Measurements from ENCODE around the gene TRMT11.

TRMT11 gene

GRCh38 chr6:125986301-125987025, at the start of gene TRMT11 (continued):
- TF ChIP-seq ZNF18 (tag by site-specific recombination; IDR thresholded peaks at IDR 0.05) (no peak), ZEB2 (tag by site-specific recombination; IDR thresholded peaks at IDR 0.05) (peak; percentile 69; the same call in 1 of the 2 replicates), ZSCAN5A (tag by site-specific recombination; IDR thresholded peaks at IDR 0.05) (no peak), ZNF138 (tag by site-specific recombination; IDR thresholded peaks at IDR 0.05; ENCODE audit: borderline replicate concordance) (no peak), ZNF157 (tag by site-specific recombination; IDR thresholded peaks at IDR 0.05) (no peak), MZF1 (tag by site-specific recombination; IDR thresholded peaks at IDR 0.05; ENCODE audit: borderline replicate concordance) (0 out of 2 replicates have a peak, but pooled peaks have one; percentile 34), ZSCAN18 (tag by site-specific recombination; IDR thresholded peaks at IDR 0.05) (no peak), ZNF658 (tag by site-specific recombination; IDR thresholded peaks at IDR 0.05) (no peak), ZNF416 (tag by site-specific recombination; IDR thresholded peaks at IDR 0.05) (no peak), SP2 (tag by site-specific recombination; IDR thresholded peaks at IDR 0.05) (peak; percentile 87), ZNF366 (tag by site-specific recombination; conservative IDR thresholded peaks at IDR 0.05) (no peak), ZNF623 (tag by site-specific recombination; IDR thresholded peaks at IDR 0.05) (no peak), ZFP37 (tag by site-specific recombination; IDR thresholded peaks at IDR 0.05) (peak; percentile 77; the same call in 1 of the 2 replicates), MYNN (tag by site-specific recombination; IDR thresholded peaks at IDR 0.05; ENCODE audit: borderline replicate concordance) (no peak; the same call in 1 of the 2 replicates), ZXDB (tag by site-specific recombination; IDR thresholded peaks at IDR 0.05) (peak; percentile 91), SP7 (tag by site-specific recombination; IDR thresholded peaks at IDR 0.05) (peak; percentile 69; the same call in 1 of the 2 replicates), ZNF350 (tag by site-specific recombination; IDR thresholded peaks at IDR 0.05) (no peak)
- TF ChIP-seq, protein P1, sequence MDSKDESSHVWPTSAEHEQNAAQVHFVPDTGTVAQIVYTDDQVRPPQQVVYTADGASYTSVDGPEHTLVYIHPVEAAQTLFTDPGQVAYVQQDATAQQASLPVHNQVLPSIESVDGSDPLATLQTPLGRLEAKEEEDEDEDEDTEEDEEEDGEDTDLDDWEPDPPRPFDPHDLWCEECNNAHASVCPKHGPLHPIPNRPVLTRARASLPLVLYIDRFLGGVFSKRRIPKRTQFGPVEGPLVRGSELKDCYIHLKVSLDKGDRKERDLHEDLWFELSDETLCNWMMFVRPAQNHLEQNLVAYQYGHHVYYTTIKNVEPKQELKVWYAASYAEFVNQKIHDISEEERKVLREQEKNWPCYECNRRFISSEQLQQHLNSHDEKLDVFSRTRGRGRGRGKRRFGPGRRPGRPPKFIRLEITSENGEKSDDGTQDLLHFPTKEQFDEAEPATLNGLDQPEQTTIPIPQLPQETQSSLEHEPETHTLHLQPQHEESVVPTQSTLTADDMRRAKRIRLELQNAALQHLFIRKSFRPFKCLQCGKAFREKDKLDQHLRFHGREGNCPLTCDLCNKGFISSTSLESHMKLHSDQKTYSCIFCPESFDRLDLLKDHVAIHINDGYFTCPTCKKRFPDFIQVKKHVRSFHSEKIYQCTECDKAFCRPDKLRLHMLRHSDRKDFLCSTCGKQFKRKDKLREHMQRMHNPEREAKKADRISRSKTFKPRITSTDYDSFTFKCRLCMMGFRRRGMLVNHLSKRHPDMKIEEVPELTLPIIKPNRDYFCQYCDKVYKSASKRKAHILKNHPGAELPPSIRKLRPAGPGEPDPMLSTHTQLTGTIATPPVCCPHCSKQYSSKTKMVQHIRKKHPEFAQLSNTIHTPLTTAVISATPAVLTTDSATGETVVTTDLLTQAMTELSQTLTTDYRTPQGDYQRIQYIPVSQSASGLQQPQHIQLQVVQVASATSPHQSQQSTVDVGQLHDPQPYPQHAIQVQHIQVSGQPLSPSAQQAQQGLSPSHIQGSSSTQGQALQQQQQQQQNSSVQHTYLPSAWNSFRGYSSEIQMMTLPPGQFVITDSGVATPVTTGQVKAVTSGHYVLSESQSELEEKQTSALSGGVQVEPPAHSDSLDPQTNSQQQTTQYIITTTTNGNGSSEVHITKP (tag by site-specific recombination; IDR thresholded peaks at IDR 0.05), result no peak
- TF ChIP-seq, protein P2, sequence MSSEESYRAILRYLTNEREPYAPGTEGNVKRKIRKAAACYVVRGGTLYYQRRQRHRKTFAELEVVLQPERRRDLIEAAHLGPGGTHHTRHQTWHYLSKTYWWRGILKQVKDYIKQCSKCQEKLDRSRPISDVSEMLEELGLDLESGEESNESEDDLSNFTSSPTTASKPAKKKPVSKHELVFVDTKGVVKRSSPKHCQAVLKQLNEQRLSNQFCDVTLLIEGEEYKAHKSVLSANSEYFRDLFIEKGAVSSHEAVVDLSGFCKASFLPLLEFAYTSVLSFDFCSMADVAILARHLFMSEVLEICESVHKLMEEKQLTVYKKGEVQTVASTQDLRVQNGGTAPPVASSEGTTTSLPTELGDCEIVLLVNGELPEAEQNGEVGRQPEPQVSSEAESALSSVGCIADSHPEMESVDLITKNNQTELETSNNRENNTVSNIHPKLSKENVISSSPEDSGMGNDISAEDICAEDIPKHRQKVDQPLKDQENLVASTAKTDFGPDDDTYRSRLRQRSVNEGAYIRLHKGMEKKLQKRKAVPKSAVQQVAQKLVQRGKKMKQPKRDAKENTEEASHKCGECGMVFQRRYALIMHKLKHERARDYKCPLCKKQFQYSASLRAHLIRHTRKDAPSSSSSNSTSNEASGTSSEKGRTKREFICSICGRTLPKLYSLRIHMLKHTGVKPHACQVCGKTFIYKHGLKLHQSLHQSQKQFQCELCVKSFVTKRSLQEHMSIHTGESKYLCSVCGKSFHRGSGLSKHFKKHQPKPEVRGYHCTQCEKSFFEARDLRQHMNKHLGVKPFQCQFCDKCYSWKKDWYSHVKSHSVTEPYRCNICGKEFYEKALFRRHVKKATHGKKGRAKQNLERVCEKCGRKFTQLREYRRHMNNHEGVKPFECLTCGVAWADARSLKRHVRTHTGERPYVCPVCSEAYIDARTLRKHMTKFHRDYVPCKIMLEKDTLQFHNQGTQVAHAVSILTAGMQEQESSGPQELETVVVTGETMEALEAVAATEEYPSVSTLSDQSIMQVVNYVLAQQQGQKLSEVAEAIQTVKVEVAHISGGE (tag by site-specific recombination; conservative IDR thresholded peaks at IDR 0.05; ENCODE audit: low read depth), result peak; percentile 95
- TF ChIP-seq, protein P3, sequence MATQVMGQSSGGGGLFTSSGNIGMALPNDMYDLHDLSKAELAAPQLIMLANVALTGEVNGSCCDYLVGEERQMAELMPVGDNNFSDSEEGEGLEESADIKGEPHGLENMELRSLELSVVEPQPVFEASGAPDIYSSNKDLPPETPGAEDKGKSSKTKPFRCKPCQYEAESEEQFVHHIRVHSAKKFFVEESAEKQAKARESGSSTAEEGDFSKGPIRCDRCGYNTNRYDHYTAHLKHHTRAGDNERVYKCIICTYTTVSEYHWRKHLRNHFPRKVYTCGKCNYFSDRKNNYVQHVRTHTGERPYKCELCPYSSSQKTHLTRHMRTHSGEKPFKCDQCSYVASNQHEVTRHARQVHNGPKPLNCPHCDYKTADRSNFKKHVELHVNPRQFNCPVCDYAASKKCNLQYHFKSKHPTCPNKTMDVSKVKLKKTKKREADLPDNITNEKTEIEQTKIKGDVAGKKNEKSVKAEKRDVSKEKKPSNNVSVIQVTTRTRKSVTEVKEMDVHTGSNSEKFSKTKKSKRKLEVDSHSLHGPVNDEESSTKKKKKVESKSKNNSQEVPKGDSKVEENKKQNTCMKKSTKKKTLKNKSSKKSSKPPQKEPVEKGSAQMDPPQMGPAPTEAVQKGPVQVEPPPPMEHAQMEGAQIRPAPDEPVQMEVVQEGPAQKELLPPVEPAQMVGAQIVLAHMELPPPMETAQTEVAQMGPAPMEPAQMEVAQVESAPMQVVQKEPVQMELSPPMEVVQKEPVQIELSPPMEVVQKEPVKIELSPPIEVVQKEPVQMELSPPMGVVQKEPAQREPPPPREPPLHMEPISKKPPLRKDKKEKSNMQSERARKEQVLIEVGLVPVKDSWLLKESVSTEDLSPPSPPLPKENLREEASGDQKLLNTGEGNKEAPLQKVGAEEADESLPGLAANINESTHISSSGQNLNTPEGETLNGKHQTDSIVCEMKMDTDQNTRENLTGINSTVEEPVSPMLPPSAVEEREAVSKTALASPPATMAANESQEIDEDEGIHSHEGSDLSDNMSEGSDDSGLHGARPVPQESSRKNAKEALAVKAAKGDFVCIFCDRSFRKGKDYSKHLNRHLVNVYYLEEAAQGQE (tag by site-specific recombination; IDR thresholded peaks at IDR 0.05), result no peak; the same call in none of the 2 replicates
- TF ChIP-seq, protein P4, sequence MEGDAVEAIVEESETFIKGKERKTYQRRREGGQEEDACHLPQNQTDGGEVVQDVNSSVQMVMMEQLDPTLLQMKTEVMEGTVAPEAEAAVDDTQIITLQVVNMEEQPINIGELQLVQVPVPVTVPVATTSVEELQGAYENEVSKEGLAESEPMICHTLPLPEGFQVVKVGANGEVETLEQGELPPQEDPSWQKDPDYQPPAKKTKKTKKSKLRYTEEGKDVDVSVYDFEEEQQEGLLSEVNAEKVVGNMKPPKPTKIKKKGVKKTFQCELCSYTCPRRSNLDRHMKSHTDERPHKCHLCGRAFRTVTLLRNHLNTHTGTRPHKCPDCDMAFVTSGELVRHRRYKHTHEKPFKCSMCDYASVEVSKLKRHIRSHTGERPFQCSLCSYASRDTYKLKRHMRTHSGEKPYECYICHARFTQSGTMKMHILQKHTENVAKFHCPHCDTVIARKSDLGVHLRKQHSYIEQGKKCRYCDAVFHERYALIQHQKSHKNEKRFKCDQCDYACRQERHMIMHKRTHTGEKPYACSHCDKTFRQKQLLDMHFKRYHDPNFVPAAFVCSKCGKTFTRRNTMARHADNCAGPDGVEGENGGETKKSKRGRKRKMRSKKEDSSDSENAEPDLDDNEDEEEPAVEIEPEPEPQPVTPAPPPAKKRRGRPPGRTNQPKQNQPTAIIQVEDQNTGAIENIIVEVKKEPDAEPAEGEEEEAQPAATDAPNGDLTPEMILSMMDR (tag by site-specific recombination; IDR thresholded peaks at IDR 0.05), result peak; percentile 89
